GM12874 (cell line): ENCODE data around the gene TTC13.

ENCODE experiments used
- CTCF ChIP-seq: IDR thresholded peaks from 2 replicates; pipeline ENCODE4 v1.5.1; 2011; ENCODE audit warnings: low read depth, mild to moderate bottlenecking, control low read depth, low read length, moderate library complexity; ENCODE audit not compliant: insufficient read depth

Gene TTC13

GRCh38 chr1:230964896-230965295 lies 13.8 kb downstream of the TTC13 start:
- no peak for TF ChIP-seq CTCF

GRCh38 chr1:230958370-230958769 lies 20.3 kb downstream of the TTC13 start:
- TF ChIP-seq CTCF, result no peak

GRCh38 chr1:230957580-230957989 lies 21.1 kb downstream of the TTC13 start:
- TF ChIP-seq CTCF, result no peak

- no peak for TF ChIP-seq CTCF
Measured at GRCh38 chr1:230950404-230950803, 28.3 kb downstream of the TTC13 start.

- no peak for TF ChIP-seq CTCF
Measured at GRCh38 chr1:230948903-230949302, 29.8 kb downstream of the TTC13 start.

DNA sequence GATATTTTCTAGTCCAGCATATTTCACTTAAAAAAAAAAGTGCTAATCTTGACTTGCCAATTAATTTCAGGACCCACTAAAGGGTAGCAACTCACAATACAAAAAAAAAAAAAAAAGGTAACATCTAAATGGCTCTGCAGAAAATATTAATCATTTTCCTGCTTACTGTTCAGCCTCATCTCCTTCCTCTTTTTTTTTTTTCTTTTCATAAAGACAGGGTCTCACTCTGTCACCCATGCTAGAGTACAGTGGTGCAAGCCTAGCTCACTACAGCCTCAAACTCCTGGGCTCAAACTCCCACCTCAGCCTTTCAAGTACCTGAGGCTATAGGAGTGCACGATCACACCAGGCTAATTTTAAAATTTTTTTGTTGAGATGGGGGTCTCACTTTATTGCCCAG lies 30.4 kb downstream of the TTC13 start:
- no peak for TF ChIP-seq CTCF

GRCh38 chr1:230943048-230943593 lies 35.5 kb downstream of the TTC13 start:
- no peak for TF ChIP-seq CTCF
